HepG2 (cell line): ENCODE data around the gene KMT2B. TPM values are rescaled to one million over a fixed set of nuclear protein-coding genes. Genes with fewer than 3 reads are reported as not detected.

ENCODE experiments used
- CCAR2 ChIP-seq: fragments of 200-400 bp; formaldehyde crosslinking; optimal IDR thresholded peaks from 2 replicates; pipeline ENCODE3; 2018; ENCODE audit warnings: low read depth, mild to moderate bottlenecking, low read length, moderate library complexity
- HOXA5 ChIP-seq: sonication (generic); formaldehyde crosslinking; IDR thresholded peaks from 2 replicates; pipeline ENCODE4 v1.4.0; 2020; ENCODE audit warnings: missing genetic modification reagents
- JARID2 ChIP-seq: sonication (generic); formaldehyde crosslinking; IDR thresholded peaks from 2 replicates; pipeline ENCODE4 v1.8.1; 2023; ENCODE audit warnings: missing genetic modification reagents, inconsistent platforms; ENCODE audit not compliant: insufficient replicate concordance
- NR1H2 ChIP-seq: sonication (generic); formaldehyde crosslinking; IDR thresholded peaks from 2 replicates; pipeline ENCODE4 v1.8.1; 2022; ENCODE audit warnings: low read depth, missing genetic modification reagents, borderline replicate concordance
- RFXAP ChIP-seq: sonication (generic); formaldehyde crosslinking; IDR thresholded peaks from 2 replicates; pipeline ENCODE4 v1.4.0; 2020; ENCODE audit warnings: missing genetic modification reagents, borderline replicate concordance
- SALL1 ChIP-seq: sonication (generic); formaldehyde crosslinking; IDR thresholded peaks from 2 replicates; pipeline ENCODE4 v1.8.0; 2022; ENCODE audit warnings: mild to moderate bottlenecking, missing genetic modification reagents
- ZNF567 ChIP-seq: sonication (generic); formaldehyde crosslinking; IDR thresholded peaks from 2 replicates; pipeline ENCODE4 v1.8.1; 2023; ENCODE audit warnings: mild to moderate bottlenecking, missing genetic modification reagents, borderline replicate concordance
- polyA plus RNA-seq, 8 experiments: library from polyadenylated mRNA; depleted of rRNA in 3 of 8; stranded (reverse) in 7 of 8; unstranded in 1 of 8; fragments of >200 nt; fragmentation: Illumina TruSeq in 4 of 8; extraction: Trizol in 4 of 8; gene quantifications; 2 replicates each; pipeline versions ENCODE4 v1.2.1 to v1.2.3, GENCODE V29; 2011 to 2016; ENCODE audit warnings: low read depth in 4 of 8, missing spikeins in 1 of 8, mixed read lengths in 1 of 8; ENCODE audit not compliant: insufficient read depth in 1 of 8
- total RNA-seq, 5 experiments: library from RNA; depleted of rRNA; stranded (reverse); fragments of >200 nt; fragmentation: Illumina TruSeq; extraction: Trizol; gene quantifications; 2 replicates each; pipeline ENCODE4 v1.2.3, GENCODE V29; 2016; ENCODE audit warnings: low read depth in 1 of 5
- TF ChIP-seq, protein P1 (sequence below): sonication (generic); formaldehyde crosslinking; IDR thresholded peaks from 2 replicates; pipeline ENCODE4 v1.5.0; 2020; ENCODE audit warnings: missing genetic modification reagents
- TF ChIP-seq, protein P2 (sequence below): sonication (generic); formaldehyde crosslinking; IDR thresholded peaks from 2 replicates; pipeline ENCODE4 v1.5.0; 2020; ENCODE audit warnings: mild to moderate bottlenecking, missing genetic modification reagents, borderline replicate concordance
- TF ChIP-seq, protein P3 (sequence below): sonication (generic); formaldehyde crosslinking; IDR thresholded peaks from 2 replicates; pipeline ENCODE4 v1.5.0; 2020; ENCODE audit warnings: missing genetic modification reagents
- TF ChIP-seq, protein P4 (sequence below): sonication (generic); formaldehyde crosslinking; IDR thresholded peaks from 2 replicates; pipeline ENCODE4 v1.8.0; 2023; ENCODE audit warnings: mild to moderate bottlenecking, missing genetic modification reagents
- TF ChIP-seq, protein P5 (sequence below): sonication (generic); formaldehyde crosslinking; IDR thresholded peaks from 2 replicates; pipeline ENCODE4 v1.4.0; 2020; ENCODE audit warnings: missing genetic modification reagents
- TF ChIP-seq, protein P6 (sequence below): sonication (generic); formaldehyde crosslinking; IDR thresholded peaks from 2 replicates; pipeline ENCODE4 v1.9.0; 2022; ENCODE audit warnings: low read depth, missing genetic modification reagents
- TF ChIP-seq, protein P7 (sequence below): sonication (generic); formaldehyde crosslinking; IDR thresholded peaks from 2 replicates; pipeline ENCODE4 v1.5.0; 2020; ENCODE audit warnings: mild to moderate bottlenecking, missing genetic modification reagents

The KMT2B gene
- total and polyA plus RNA-seq, 2 of the 13 experiments (the other 11 are each of a cell fraction or from before 2014, with no cell fraction given): 6.2 to 16.9 TPM

DNA sequence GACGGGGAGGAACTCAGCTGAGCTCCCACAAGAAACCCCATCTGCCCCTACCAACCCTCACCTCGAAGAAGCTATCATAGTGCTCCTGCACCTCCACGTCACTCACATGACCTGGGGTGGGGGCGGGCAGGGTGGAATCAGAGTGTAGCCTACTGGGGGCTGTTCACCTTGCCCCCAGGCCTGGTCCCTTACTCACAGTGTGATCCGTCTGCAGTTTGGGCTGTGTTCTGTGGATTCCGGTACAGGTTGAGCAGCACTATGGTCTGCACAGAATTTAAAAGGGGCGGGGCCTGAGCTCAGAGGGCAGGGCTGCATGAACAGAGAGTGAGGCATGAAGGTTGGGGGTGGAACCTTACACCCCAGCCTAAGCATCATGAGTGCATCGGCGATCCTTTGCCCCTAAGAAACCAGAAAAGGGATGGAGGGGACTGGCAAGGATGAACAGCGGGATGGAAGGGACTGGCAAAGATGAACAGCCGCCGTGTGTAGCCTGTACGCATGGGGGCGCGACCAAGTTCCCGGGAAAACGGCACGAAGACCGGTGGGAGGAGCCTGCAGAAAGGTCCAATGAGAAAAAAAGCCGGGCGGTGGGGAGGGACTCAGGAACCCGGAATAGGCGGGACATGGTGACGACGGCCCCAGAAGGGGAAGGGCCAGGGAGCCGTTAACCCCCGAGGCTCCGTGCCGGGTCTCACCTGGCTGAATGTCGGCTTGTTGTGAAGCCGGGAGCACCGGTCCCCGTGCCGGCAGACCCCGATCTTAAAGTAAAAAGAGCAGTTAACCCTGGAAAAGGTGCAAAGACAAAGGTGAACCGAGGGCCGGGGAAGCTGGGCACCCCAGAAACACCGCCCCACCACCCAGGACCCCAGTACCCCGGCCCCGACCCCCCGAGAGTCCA lies 26.9 kb downstream of the KMT2B start (continued):
- TF ChIP-seq, protein P1, sequence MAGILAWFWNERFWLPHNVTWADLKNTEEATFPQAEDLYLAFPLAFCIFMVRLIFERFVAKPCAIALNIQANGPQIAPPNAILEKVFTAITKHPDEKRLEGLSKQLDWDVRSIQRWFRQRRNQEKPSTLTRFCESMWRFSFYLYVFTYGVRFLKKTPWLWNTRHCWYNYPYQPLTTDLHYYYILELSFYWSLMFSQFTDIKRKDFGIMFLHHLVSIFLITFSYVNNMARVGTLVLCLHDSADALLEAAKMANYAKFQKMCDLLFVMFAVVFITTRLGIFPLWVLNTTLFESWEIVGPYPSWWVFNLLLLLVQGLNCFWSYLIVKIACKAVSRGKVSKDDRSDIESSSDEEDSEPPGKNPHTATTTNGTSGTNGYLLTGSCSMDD (CRISPR knock-in tag): no peak
- TF ChIP-seq, protein P2, sequence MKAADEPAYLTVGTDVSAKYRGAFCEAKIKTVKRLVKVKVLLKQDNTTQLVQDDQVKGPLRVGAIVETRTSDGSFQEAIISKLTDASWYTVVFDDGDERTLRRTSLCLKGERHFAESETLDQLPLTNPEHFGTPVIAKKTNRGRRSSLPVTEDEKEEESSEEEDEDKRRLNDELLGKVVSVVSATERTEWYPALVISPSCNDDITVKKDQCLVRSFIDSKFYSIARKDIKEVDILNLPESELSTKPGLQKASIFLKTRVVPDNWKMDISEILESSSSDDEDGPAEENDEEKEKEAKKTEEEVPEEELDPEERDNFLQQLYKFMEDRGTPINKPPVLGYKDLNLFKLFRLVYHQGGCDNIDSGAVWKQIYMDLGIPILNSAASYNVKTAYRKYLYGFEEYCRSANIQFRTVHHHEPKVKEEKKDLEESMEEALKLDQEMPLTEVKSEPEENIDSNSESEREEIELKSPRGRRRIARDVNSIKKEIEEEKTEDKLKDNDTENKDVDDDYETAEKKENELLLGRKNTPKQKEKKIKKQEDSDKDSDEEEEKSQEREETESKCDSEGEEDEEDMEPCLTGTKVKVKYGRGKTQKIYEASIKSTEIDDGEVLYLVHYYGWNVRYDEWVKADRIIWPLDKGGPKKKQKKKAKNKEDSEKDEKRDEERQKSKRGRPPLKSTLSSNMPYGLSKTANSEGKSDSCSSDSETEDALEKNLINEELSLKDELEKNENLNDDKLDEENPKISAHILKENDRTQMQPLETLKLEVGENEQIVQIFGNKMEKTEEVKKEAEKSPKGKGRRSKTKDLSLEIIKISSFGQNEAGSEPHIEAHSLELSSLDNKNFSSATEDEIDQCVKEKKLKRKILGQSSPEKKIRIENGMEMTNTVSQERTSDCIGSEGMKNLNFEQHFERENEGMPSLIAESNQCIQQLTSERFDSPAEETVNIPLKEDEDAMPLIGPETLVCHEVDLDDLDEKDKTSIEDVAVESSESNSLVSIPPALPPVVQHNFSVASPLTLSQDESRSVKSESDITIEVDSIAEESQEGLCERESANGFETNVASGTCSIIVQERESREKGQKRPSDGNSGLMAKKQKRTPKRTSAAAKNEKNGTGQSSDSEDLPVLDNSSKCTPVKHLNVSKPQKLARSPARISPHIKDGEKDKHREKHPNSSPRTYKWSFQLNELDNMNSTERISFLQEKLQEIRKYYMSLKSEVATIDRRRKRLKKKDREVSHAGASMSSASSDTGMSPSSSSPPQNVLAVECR (CRISPR knock-in tag): peak; percentile 51
- TF ChIP-seq SALL1 (CRISPR knock-in tag) (peak; percentile 53; the same call in 1 of the 2 replicates), RFXAP (peak; percentile 58; the same call in 1 of the 2 replicates), HOXA5 (CRISPR knock-in tag) (no peak), NR1H2 (CRISPR knock-in tag) (no peak), JARID2 (CRISPR knock-in tag) (no peak), ZNF567 (CRISPR knock-in tag) (no peak), CCAR2 (no peak)
- TF ChIP-seq, protein P3, sequence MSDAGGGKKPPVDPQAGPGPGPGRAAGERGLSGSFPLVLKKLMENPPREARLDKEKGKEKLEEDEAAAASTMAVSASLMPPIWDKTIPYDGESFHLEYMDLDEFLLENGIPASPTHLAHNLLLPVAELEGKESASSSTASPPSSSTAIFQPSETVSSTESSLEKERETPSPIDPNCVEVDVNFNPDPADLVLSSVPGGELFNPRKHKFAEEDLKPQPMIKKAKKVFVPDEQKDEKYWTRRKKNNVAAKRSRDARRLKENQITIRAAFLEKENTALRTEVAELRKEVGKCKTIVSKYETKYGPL (CRISPR knock-in tag): no peak
- TF ChIP-seq, protein P4, sequence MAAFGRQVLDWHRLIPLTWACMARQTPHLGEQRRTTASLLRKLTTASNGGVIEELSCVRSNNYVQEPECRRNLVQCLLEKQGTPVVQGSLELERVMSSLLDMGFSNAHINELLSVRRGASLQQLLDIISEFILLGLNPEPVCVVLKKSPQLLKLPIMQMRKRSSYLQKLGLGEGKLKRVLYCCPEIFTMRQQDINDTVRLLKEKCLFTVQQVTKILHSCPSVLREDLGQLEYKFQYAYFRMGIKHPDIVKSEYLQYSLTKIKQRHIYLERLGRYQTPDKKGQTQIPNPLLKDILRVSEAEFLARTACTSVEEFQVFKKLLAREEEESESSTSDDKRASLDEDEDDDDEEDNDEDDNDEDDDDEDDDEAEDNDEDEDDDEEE (CRISPR knock-in tag): 0 out of 2 replicates have a peak, but pooled peaks have one; percentile 16
- TF ChIP-seq, protein P5, sequence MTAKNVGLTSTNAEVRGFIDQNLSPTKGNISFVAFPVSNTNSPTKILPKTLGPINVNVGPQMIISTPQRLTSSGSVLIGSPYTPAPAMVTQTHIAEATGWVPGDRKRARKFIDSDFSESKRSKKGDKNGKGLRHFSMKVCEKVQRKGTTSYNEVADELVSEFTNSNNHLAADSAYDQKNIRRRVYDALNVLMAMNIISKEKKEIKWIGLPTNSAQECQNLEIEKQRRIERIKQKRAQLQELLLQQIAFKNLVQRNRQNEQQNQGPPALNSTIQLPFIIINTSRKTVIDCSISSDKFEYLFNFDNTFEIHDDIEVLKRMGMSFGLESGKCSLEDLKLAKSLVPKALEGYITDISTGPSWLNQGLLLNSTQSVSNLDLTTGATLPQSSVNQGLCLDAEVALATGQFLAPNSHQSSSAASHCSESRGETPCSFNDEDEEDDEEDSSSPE (CRISPR knock-in tag): peak; percentile 83
- TF ChIP-seq, protein P6, sequence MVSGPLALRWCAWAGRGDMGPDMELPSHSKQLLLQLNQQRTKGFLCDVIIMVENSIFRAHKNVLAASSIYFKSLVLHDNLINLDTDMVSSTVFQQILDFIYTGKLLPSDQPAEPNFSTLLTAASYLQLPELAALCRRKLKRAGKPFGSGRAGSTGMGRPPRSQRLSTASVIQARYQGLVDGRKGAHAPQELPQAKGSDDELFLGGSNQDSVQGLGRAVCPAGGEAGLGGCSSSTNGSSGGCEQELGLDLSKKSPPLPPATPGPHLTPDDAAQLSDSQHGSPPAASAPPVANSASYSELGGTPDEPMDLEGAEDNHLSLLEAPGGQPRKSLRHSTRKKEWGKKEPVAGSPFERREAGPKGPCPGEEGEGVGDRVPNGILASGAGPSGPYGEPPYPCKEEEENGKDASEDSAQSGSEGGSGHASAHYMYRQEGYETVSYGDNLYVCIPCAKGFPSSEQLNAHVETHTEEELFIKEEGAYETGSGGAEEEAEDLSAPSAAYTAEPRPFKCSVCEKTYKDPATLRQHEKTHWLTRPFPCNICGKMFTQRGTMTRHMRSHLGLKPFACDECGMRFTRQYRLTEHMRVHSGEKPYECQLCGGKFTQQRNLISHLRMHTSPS: no peak
- TF ChIP-seq, protein P7, sequence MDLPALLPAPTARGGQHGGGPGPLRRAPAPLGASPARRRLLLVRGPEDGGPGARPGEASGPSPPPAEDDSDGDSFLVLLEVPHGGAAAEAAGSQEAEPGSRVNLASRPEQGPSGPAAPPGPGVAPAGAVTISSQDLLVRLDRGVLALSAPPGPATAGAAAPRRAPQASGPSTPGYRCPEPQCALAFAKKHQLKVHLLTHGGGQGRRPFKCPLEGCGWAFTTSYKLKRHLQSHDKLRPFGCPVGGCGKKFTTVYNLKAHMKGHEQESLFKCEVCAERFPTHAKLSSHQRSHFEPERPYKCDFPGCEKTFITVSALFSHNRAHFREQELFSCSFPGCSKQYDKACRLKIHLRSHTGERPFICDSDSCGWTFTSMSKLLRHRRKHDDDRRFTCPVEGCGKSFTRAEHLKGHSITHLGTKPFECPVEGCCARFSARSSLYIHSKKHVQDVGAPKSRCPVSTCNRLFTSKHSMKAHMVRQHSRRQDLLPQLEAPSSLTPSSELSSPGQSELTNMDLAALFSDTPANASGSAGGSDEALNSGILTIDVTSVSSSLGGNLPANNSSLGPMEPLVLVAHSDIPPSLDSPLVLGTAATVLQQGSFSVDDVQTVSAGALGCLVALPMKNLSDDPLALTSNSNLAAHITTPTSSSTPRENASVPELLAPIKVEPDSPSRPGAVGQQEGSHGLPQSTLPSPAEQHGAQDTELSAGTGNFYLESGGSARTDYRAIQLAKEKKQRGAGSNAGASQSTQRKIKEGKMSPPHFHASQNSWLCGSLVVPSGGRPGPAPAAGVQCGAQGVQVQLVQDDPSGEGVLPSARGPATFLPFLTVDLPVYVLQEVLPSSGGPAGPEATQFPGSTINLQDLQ: no peak
